ENCODE results near the gene GSDME. TPM values are rescaled to one million over a fixed set of nuclear protein-coding genes. Genes with fewer than 3 reads are reported as not detected.

GSDME gene
- total and polyA plus RNA-seq, 3 experiments from 2014 or later, result 0.26 to 3.9 (median 3.7) TPM

DNA sequence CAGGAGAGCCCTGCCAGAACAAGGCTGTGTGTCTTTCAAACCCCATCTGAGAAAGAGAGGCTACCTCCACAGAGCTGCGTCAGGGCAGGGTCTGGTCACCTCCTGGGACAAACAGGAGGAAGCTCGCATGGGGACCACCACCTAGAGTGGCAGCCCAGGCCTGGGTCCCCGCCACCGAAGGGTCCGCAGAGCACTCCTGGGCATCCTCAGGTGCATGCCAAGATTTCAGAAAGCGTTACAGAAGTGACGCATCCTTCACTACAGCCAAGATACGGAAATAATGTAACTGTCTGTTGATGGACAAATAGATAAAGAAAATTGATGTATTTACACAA lies 42.6 kb downstream of the GSDME start:
- H3K9me3 Mint-ChIP-seq, result no peaks in the 10 kb centered on the region
- DNase-seq, result no peak
- no peaks in the 10 kb centered on the region for H3K27me3 ChIP-seq (ENCODE audit: insufficient read depth, low read length, poor library complexity, severe bottlenecking)
- H3K27me3 Mint-ChIP-seq, result peaks cover 24 to 49% of the 10 kb centered on the region in 2 donors
- no peaks in the 10 kb centered on the region for H3K4me1 ChIP-seq (ENCODE audit: insufficient read depth, low read length)
- H3K36me3 ChIP-seq (ENCODE audit: insufficient read depth, low read length), result no peaks in the 10 kb centered on the region
- peaks cover 7 to 10% (median 8%) of the 10 kb centered on the region in 3 donors for H3K4me1 Mint-ChIP-seq
- ChIA-PET POLR2A (no interaction called here), CTCF (no interaction called here)
- H3K4me3 ChIP-seq (ENCODE audit: low read length), result no peak overlapping the region
- H3K4me3 Mint-ChIP-seq, result no peak overlapping the region
- H3K9me3 ChIP-seq (ENCODE audit: low read length), result no peaks in the 10 kb centered on the region
- H3K36me3 Mint-ChIP-seq, result no peaks in the 10 kb centered on the region
- no peak overlapping the region for H3K27ac ChIP-seq (ENCODE audit: low read depth, low read length)
- H3K27ac Mint-ChIP-seq, result no peak overlapping the region

DNA sequence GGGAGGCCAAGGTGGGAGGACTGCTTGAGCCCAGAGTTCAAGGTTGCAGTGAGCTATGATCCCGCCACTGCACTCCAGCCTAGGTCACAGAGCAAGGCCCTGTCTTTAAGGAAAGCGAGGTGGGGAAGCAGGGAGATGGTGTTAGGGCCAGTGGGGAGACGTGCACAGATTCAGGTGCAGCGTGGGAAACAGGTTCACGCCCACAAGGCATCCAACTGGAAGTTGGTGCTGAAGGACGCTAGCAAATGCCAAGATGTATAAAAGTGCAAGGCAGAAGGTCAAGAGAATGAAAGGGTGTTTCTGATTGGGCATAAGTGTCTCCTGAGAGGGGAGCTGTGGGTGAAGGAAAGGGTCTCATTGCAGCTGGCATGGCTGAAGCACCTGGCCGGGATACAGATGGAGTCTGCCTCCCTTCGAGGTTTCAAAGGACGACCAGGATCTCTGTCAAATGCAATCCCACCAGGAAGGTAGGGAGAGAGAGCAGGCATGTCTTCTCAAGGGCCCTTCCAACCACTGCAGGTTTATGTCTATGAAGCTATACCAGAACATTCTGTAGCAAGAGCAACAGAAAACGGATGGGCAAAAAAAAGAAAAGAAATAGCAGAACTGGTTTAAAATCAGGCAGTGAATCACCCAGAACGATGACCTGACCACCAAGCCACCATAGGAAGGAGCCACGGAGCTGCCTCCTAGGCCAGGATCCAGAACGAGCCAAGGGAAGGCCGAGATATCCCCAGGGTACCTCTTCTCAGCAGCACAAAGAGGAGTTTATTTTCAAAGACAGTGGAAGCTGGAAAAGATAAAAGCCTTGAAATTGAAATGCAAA lies 43.2 kb downstream of the GSDME start:
- ChIA-PET POLR2A (no interaction called here), CTCF (no interaction called here)
- DNase-seq, result no peak
- Histone ChIP-seq H3K27me3 (ENCODE audit: insufficient read depth, low read length, poor library complexity, severe bottlenecking) (no peaks in the 10 kb centered on the region), H3K9me3 (ENCODE audit: low read length) (no peaks in the 10 kb centered on the region), H3K4me3 (ENCODE audit: low read length) (no peak overlapping the region), H3K36me3 (ENCODE audit: insufficient read depth, low read length) (no peaks in the 10 kb centered on the region), H3K27ac (ENCODE audit: low read depth, low read length) (no peak overlapping the region), H3K4me1 (ENCODE audit: insufficient read depth, low read length) (no peaks in the 10 kb centered on the region)
- Mint-ChIP-seq H3K4me1 (peaks cover 7 to 10% (median 8%) of the 10 kb centered on the region in 3 donors), H3K27me3 (peaks cover 22 to 51% of the 10 kb centered on the region in 2 donors), H3K27ac (peak overlapping the region in 1 of 8 donors; percentile 81), H3K9me3 (no peaks in the 10 kb centered on the region), H3K36me3 (no peaks in the 10 kb centered on the region), H3K4me3 (no peak overlapping the region)

DNA sequence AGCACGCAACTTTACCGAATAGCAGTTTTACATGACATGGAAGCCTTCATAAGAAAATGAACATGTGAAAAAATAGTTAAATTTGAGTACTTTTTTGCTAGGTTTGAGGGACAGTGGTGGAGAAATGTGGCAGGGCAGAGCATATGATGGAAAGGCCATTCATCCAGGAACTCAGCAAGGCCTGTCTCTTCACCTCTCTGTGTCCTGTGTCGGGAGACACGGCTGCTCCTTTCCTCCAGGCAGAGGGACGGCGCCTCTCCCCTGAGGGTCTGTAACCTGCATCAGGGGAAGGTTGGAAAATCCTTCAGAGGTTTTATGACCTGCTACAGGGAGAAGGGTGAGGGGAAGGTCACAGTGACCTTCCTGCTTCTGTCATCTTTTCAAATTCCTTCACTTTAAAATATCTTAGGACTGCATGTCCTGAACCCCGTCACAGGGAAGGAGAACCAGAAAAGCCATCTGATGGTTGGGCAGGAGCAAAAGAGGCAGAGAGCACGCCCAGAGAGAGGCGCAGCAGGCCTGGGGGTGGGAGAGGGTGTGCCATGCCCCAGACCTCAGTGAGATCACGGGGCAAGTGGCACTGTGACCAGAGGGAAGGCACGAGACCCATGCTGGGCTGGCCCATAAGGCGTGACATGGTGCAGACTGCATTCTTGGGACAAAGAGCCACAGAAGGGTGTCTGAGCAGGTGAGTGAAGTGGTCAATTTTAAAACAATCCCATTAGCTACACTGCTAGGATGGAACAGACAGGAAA lies 44.0 kb downstream of the GSDME start:
- Mint-ChIP-seq H3K4me1 (peaks cover 7 to 10% (median 8%) of the 10 kb centered on the region in 3 donors), H3K9me3 (no peaks in the 10 kb centered on the region), H3K4me3 (no peak overlapping the region), H3K27me3 (peaks cover 21 to 51% of the 10 kb centered on the region in 2 donors), H3K27ac (no peak overlapping the region), H3K36me3 (no peaks in the 10 kb centered on the region)
- no peaks in the 10 kb centered on the region for H3K4me1 ChIP-seq (ENCODE audit: insufficient read depth, low read length)
- CTCF ChIA-PET, result no interaction called here
- no peaks in the 10 kb centered on the region for H3K9me3 ChIP-seq (ENCODE audit: low read length)
- no peaks in the 10 kb centered on the region for H3K27me3 ChIP-seq (ENCODE audit: insufficient read depth, low read length, poor library complexity, severe bottlenecking)
- H3K36me3 ChIP-seq (ENCODE audit: insufficient read depth, low read length), result no peaks in the 10 kb centered on the region
- no peak overlapping the region for H3K27ac ChIP-seq (ENCODE audit: low read depth, low read length)
- DNase-seq, result no peak
- no peak overlapping the region for H3K4me3 ChIP-seq (ENCODE audit: low read length)
- POLR2A ChIA-PET, result no interaction called here

DNA sequence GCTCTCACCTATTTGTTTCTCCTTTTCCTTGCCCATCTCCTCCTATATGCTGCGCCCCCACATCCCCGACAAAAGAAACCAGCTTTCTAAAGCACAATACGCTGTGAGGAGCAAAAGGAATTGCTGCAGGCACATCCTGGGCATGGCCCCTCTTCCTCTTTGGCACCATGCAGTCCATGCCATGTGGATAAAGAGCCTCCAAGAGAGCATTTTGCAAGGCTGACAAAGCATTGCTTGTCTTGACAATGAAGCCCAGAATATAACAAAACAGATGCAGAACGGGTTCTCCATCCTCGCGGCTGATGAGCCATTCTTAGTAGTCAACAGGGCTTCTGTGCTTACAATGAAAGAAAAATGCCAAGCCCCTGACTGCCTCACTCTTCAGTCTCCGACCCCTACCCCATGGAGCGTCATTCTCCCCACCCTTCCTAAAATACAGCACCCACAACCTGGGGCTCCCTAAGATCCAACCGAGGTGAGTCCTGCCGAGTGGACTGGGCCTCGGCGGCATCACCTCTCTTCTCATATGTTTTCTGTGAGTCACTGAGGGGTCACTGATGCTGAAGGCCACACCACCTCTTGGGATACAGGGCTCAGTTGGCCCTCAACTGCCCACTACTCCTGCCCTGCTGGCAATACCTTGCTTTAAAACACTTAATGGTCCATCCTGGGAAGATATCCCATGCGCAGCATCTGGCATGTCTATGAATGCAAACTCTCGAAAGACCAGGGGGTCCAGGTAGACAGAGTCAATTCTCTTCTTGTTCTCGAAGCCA lies 47.5 kb downstream of the GSDME start:
- H3K27ac ChIP-seq (ENCODE audit: low read depth, low read length), result no peak overlapping the region
- H3K9me3 ChIP-seq (ENCODE audit: low read length), result no peaks in the 10 kb centered on the region
- H3K36me3 Mint-ChIP-seq, result no peaks in the 10 kb centered on the region
- no peaks in the 10 kb centered on the region for H3K9me3 Mint-ChIP-seq
- no peak overlapping the region for H3K4me3 Mint-ChIP-seq
- H3K27me3 Mint-ChIP-seq, result peaks cover 11 to 22% of the 10 kb centered on the region in 2 donors
- no peak overlapping the region for H3K4me3 ChIP-seq (ENCODE audit: low read length)
- H3K4me1 ChIP-seq (ENCODE audit: insufficient read depth, low read length), result no peaks in the 10 kb centered on the region
- H3K4me1 Mint-ChIP-seq, result no peaks in the 10 kb centered on the region
- CTCF ChIA-PET, result no interaction called here
- no peak for DNase-seq
- H3K27me3 ChIP-seq (ENCODE audit: insufficient read depth, low read length, poor library complexity, severe bottlenecking), result no peaks in the 10 kb centered on the region
- POLR2A ChIA-PET, result no interaction called here
- no peak overlapping the region for H3K27ac Mint-ChIP-seq
- H3K36me3 ChIP-seq (ENCODE audit: insufficient read depth, low read length), result no peaks in the 10 kb centered on the region

DNA sequence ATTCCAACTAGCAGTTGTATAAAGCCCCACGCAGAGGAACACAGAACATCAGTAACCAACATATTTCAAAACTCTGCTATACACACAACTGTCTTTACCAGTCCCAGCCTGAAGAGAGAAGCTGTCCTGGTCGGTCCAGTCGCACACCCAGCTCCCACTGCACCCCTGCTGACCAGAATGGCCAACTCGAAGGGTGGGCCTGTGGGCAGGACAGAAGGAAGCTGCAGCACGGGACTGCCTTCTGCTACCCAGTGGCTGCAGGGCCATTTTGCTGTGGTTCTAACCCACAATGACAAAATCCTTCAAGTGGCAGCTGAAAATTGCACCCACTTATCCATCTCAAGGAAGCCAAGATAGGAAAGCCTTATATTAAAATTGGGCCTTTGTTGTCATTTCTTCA lies 48.2 kb downstream of the GSDME start:
- no peak overlapping the region for H3K4me3 ChIP-seq (ENCODE audit: low read length)
- CTCF ChIA-PET, result no interaction called here
- Mint-ChIP-seq H3K9me3 (no peaks in the 10 kb centered on the region), H3K27me3 (peaks cover 10 to 18% of the 10 kb centered on the region in 2 donors), H3K27ac (no peak overlapping the region), H3K4me1 (no peaks in the 10 kb centered on the region), H3K36me3 (no peaks in the 10 kb centered on the region), H3K4me3 (no peak overlapping the region)
- H3K36me3 ChIP-seq (ENCODE audit: insufficient read depth, low read length), result no peaks in the 10 kb centered on the region
- no peaks in the 10 kb centered on the region for H3K9me3 ChIP-seq (ENCODE audit: low read length)
- H3K27ac ChIP-seq (ENCODE audit: low read depth, low read length), result no peak overlapping the region
- no peaks in the 10 kb centered on the region for H3K4me1 ChIP-seq (ENCODE audit: insufficient read depth, low read length)
- H3K27me3 ChIP-seq (ENCODE audit: insufficient read depth, low read length, poor library complexity, severe bottlenecking), result no peaks in the 10 kb centered on the region
- POLR2A ChIA-PET, result no interaction called here
- DNase-seq, result no peak

DNA sequence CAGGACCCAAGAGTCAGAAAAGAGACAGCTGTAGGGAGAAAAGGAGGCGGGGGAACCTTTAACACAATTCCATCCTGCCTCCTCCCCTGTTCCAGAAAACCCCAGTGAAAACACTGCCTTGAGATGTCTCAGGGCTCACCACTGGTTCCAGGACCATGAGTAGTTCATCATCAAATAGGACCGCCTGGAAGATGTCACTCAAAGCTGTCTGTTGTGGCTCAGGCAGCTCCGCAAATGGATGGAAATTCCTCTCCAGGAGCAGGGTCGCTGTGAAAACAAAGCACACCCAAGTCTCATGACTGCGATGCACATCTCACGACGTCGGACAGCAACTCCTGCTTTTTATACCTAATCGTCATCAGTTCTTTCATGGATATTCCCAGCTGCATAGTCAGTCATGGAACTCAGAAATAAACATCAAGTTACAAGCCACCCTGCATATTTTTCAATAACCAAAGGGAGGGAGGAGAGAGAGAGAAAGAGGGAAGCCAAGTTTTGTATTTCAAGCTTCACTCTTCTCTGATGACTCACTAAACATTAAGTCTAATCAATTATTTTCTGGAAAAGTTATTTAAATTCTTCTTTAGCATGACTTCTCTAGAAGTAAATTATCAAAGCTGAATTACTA lies 49.2 kb downstream of the GSDME start:
- no peak overlapping the region for H3K27ac ChIP-seq (ENCODE audit: low read depth, low read length)
- ChIA-PET POLR2A (interaction anchor here (0.5 kb wide), 1 partner anchor 446 kb away, joined by 3 read pairs; no protein-coding TSS in a partner anchor), CTCF (no interaction called here)
- no peak overlapping the region for H3K4me3 ChIP-seq (ENCODE audit: low read length)
- no peak overlapping the region for H3K27ac Mint-ChIP-seq
- DNase-seq, result no peak
- H3K4me1 ChIP-seq (ENCODE audit: insufficient read depth, low read length), result no peaks in the 10 kb centered on the region
- no peaks in the 10 kb centered on the region for H3K27me3 ChIP-seq (ENCODE audit: insufficient read depth, low read length, poor library complexity, severe bottlenecking)
- no peaks in the 10 kb centered on the region for H3K36me3 Mint-ChIP-seq
- H3K4me1 Mint-ChIP-seq, result no peaks in the 10 kb centered on the region
- H3K9me3 ChIP-seq (ENCODE audit: low read length), result no peaks in the 10 kb centered on the region
- no peak overlapping the region for H3K4me3 Mint-ChIP-seq
- no peaks in the 10 kb centered on the region for H3K36me3 ChIP-seq (ENCODE audit: insufficient read depth, low read length)
- no peaks in the 10 kb centered on the region for H3K9me3 Mint-ChIP-seq
- H3K27me3 Mint-ChIP-seq, result peaks cover 7 to 10% of the 10 kb centered on the region in 2 donors

DNA sequence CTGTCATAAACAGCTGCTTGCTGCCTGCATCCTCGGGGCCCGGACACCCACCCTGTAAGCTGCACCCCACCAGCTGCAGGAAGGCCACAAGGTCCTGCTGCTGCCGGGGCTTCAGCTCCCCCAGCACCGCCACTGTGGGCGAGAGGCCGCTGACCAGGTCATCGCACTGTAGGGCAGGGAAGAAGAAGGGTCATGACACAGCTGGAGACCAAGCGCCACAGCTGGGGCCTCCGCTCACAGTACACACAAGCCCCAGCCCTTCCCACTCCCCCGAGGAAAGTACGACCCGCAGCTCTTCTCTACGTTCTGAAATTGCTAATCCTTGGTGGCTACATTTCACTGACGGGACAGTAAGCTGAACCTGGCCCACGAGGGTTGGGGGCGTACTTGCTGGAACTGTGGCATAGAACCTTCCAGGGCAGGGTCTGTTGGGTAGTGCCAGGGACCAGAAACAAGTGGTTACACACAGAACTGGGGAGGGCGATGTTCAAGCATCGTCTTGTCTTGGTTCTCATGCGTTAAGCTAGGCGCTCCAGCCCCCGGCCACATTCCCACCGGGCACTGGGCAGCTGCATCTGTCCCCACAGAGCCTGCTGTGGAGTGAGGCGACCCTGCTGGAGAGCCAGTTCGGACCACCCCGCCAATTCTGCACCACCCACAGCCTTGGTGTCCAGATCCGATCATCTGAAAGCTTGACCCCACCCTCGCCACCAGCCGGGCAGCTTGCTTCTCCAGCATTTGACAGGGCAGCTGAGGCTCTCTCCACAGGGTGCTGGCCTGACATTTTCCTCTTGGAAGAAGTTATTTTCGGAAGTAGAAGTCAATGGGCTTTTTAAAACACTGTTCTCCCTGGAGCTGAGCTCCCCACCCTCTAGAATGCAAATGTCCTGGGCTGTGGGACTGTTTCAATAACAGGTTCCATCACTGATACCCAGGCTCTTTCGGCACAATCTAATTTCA lies 50.8 kb downstream of the GSDME start:
- Mint-ChIP-seq H3K4me3 (no peak overlapping the region), H3K4me1 (no peaks in the 10 kb centered on the region), H3K27ac (no peak overlapping the region), H3K9me3 (no peaks in the 10 kb centered on the region), H3K36me3 (no peaks in the 10 kb centered on the region), H3K27me3 (peaks cover 0 to 3% of the 10 kb centered on the region in 2 donors)
- Histone ChIP-seq H3K36me3 (ENCODE audit: insufficient read depth, low read length) (no peaks in the 10 kb centered on the region), H3K4me1 (ENCODE audit: insufficient read depth, low read length) (no peaks in the 10 kb centered on the region), H3K27ac (ENCODE audit: low read depth, low read length) (no peak overlapping the region), H3K4me3 (ENCODE audit: low read length) (no peak overlapping the region), H3K27me3 (ENCODE audit: insufficient read depth, low read length, poor library complexity, severe bottlenecking) (no peaks in the 10 kb centered on the region), H3K9me3 (ENCODE audit: low read length) (no peaks in the 10 kb centered on the region)
- DNase-seq, result no peak
- ChIA-PET CTCF (interaction anchor here (1.1 kb wide), 1 partner anchor 16 kb away, joined by 3 read pairs; no protein-coding TSS in a partner anchor), POLR2A (no interaction called here)
